ENCODE measurements around the gene INPP5B.

- TF ChIP-seq POLR2AphosphoS5 (IDR thresholded peaks at IDR 0.05; ENCODE audit: low read depth, low read length), result no peak
- TF ChIP-seq SIN3A (IDR thresholded peaks at IDR 0.05; ENCODE audit: borderline replicate concordance, insufficient read depth, low read length), result no peak
- no peak for TF ChIP-seq TAF1 (IDR thresholded peaks at IDR 0.05; ENCODE audit: borderline replicate concordance, insufficient read depth, low read length)
- no peak for TF ChIP-seq REST (IDR thresholded peaks at IDR 0.05; ENCODE audit: insufficient read depth in 1 of 2, low read depth in 2 of 2, low read length in 2 of 2)
- TF ChIP-seq FOXP2 (optimal IDR thresholded peaks at IDR 0.05; ENCODE audit: borderline replicate concordance, extremely low read depth, extremely low read length, insufficient read depth), result no peak
Observed at GRCh38 chr1:37814252-37814651, 132.6 kb downstream of the INPP5B start.
